Upper lobe of left lung (tissue), 6 donors: ENCODE measurements around the gene GPHB5. TPM values are rescaled to one million over a fixed set of nuclear protein-coding genes. Genes with fewer than 3 reads are reported as not detected.
"Not testable (repeated sequence)": the region's sequence is repeated elsewhere in the genome, so short reads cannot be mapped to it uniquely, and the experiment has no call there.

Experiments
- ATAC-seq, 2 donors: fragments of 200-7000 bp; cut with Tn5 transposase; one replicate each; pipeline ENCODE4 v1.9.1; 2022; ENCODE audit warnings: mild to moderate bottlenecking in 2 of 2, moderate library complexity in 2 of 2; ENCODE audit not compliant: low FRiP score in 2 of 2
- DNase-seq, 2 donors: peaks; one replicate each; pipeline ENCODE4 v3.0.0-alpha.2; 2019 to 2020
- H3K27ac ChIP-seq, 4 donors: fragments of 200-600 bp; sonication (generic); one replicate each; pipeline ENCODE4 v1.5.1; 2016 to 2019
- H3K27me3 ChIP-seq, 4 donors: fragments of 200-600 bp; sonication (generic); one replicate each; pipeline ENCODE4 v1.5.1; 2017 to 2019
- H3K36me3 ChIP-seq, 4 donors: fragments of 200-600 bp; sonication (generic); one replicate each; pipeline ENCODE4 v1.5.1; 2016 to 2019
- H3K4me1 ChIP-seq, 4 donors: fragments of 200-600 bp; sonication (generic); one replicate each; pipeline ENCODE4 v1.5.1; 2018 to 2019
- H3K4me3 ChIP-seq, 4 donors: fragments of 200-600 bp; sonication (generic); one replicate each; pipeline ENCODE4 v1.5.1; 2017 to 2019; ENCODE audit warnings: mild to moderate bottlenecking in 2 of 4, moderate library complexity in 1 of 4
- H3K9me3 ChIP-seq, 4 donors: fragments of 200-600 bp; sonication (generic); one replicate each; pipeline ENCODE4 v1.5.1; 2018 to 2019
- EP300 ChIP-seq, 4 donors: sonication (generic); formaldehyde crosslinking; IDR thresholded peaks; one replicate each; pipeline ENCODE4 v1.5.1; 2017; ENCODE audit warnings: antibody characterized with exemption in 4 of 4, control low read depth in 2 of 4
- POLR2A ChIP-seq, 4 donors: fragments of 450-650 bp; IDR thresholded peaks; one replicate each; pipeline ENCODE4 v1.5.1; 2016 to 2017; ENCODE audit warnings: antibody characterized with exemption in 4 of 4, mild to moderate bottlenecking in 2 of 4
- POLR2AphosphoS5 ChIP-seq, 2 donors: sonication (generic); formaldehyde crosslinking; IDR thresholded peaks; one replicate each; pipeline ENCODE4 v1.5.1; 2017; ENCODE audit warnings: antibody characterized with exemption in 2 of 2
- WGBS, 2 donors: methylation state at CpG; one replicate each; pipeline ENCODE4 v1.1.5; 2017 to 2018; 5-methylcytosine and 5-hydroxymethylcytosine counted together
- total RNA-seq, 6 donors: library from RNA; depleted of rRNA in 4 of 6; stranded (reverse); fragments of >200 nt in 4 of 6; gene quantifications; one replicate each; pipeline versions ENCODE4 v1.1.0 to v1.2.1, GENCODE V29; 2016 to 2021
- TF ChIP-seq, protein P1 (sequence below), 6 experiments: fragments of 450-650 bp in 4 of 6; fragments of 200-600 bp in 2 of 6; sonication (generic) in 2 of 6; IDR thresholded peaks; one replicate each; pipeline ENCODE4 v1.5.1; 2016 to 2019; ENCODE audit warnings: antibody characterized with exemption in 6 of 6
- donor health status: DM: no; HTN: no; CAD: no; lungs with moderate emphysema.
- donor health status: DM: no; HTN: yes; CAD: no; lungs with severe emphysema.

The GPHB5 gene
- total RNA-seq, 6 donors from 2014 or later, result not detected

GRCh38 chr14:63328787-63329737, 10.3 kb upstream of the GPHB5 start:
- Histone ChIP-seq H3K4me3 (no peak overlapping the region), H3K27me3 (no peaks in the 10 kb centered on the region), H3K4me1 (no peaks in the 10 kb centered on the region), H3K36me3 (no peaks in the 10 kb centered on the region), H3K9me3 (no peaks in the 10 kb centered on the region), H3K27ac (no peak overlapping the region)
- ATAC-seq, result no peak
- 81% methylated on average over 6 of the region's 6 CpGs for WGBS, 2 donors
- TF ChIP-seq EP300 (IDR thresholded peaks at IDR 0.05), result no peak
- TF ChIP-seq, protein P1, sequence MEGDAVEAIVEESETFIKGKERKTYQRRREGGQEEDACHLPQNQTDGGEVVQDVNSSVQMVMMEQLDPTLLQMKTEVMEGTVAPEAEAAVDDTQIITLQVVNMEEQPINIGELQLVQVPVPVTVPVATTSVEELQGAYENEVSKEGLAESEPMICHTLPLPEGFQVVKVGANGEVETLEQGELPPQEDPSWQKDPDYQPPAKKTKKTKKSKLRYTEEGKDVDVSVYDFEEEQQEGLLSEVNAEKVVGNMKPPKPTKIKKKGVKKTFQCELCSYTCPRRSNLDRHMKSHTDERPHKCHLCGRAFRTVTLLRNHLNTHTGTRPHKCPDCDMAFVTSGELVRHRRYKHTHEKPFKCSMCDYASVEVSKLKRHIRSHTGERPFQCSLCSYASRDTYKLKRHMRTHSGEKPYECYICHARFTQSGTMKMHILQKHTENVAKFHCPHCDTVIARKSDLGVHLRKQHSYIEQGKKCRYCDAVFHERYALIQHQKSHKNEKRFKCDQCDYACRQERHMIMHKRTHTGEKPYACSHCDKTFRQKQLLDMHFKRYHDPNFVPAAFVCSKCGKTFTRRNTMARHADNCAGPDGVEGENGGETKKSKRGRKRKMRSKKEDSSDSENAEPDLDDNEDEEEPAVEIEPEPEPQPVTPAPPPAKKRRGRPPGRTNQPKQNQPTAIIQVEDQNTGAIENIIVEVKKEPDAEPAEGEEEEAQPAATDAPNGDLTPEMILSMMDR (IDR thresholded peaks at IDR 0.05), result no peak
- TF ChIP-seq POLR2A (IDR thresholded peaks at IDR 0.05), result no peak
- TF ChIP-seq POLR2AphosphoS5 (IDR thresholded peaks at IDR 0.05), result no peak
- no peak for DNase-seq

DNA sequence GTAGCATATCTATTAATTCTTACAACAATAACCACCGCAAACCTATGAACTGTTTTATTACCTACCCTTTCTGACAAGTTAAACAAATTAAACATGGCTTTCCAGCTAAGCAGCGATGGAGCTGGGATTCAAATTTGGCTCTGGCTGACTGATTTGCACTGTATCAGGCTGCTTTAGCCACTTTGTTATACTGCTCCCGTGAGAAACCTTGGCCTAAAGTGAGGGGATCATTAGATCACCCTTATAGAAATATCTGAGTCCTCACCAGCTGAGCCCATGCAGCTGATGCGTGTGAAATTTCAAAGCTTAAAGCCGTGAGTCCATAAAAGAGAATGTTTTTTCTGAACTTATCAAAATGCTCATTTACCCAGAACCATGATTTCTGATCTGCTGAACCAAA, 8.1 kb upstream of the GPHB5 start:
- DNase-seq (no peak), ATAC-seq (no peak)
- Histone ChIP-seq H3K36me3 (no peaks in the 10 kb centered on the region), H3K4me3 (no peak overlapping the region), H3K27me3 (no peaks in the 10 kb centered on the region), H3K4me1 (no peaks in the 10 kb centered on the region), H3K27ac (no peak overlapping the region), H3K9me3 (no peaks in the 10 kb centered on the region)
- no peak for TF ChIP-seq POLR2A (IDR thresholded peaks at IDR 0.05)
- 92 to 93% methylated on average over 5 of the region's 5 CpGs for WGBS, 2 donors

DNA sequence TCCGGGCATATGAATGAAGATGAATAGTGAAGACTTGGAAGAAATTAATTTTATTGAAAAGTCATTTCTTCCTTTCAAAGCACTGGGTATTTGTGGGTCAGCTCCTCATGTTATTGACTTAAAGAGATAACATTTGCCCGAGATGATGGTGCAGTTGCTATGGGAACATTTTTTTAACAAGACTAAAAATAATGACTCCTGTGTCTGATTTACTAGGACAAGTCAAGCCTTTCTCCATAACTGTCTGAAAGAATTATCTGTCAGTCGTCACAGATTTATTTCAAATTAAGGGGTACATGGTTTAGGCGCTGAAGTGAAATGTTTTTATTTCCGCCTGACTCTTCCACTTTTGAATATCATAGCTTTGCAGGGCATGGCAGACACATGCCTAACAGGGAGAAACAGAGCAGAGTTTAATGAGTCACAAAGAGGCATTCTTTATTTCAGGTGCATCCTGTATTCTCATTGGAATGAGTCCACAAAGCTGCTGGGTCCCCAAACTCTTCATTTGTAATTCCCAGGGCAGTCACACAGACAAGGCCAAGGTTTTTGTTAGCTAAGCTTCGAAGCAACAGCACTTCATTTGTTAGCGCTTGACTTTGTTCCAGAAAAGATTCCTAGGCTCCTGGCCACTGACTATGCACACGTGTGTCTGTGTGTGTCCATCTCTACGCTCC, 4.3 kb upstream of the GPHB5 start:
- no peaks in the 10 kb centered on the region for H3K4me1 ChIP-seq
- H3K27me3 ChIP-seq, result no peaks in the 10 kb centered on the region
- WGBS, 2 donors, result 67 to 68% methylated on average over 9 of the region's 9 CpGs
- ATAC-seq (no peak), DNase-seq (no peak)
- H3K4me3 ChIP-seq, result no peak overlapping the region
- no peak for TF ChIP-seq POLR2AphosphoS5 (IDR thresholded peaks at IDR 0.05)
- H3K9me3 ChIP-seq, result no peaks in the 10 kb centered on the region
- H3K27ac ChIP-seq, result no peak overlapping the region
- H3K36me3 ChIP-seq, result no peaks in the 10 kb centered on the region

GRCh38 chr14:63322472-63322871, 3.7 kb upstream of the GPHB5 start:
- Histone ChIP-seq H3K27ac (no peak overlapping the region), H3K36me3 (no peaks in the 10 kb centered on the region), H3K4me1 (no peaks in the 10 kb centered on the region), H3K27me3 (no peaks in the 10 kb centered on the region), H3K4me3 (no peak overlapping the region), H3K9me3 (no peaks in the 10 kb centered on the region)
- WGBS, 2 donors, result 94 to 96% methylated on average over 1 of the region's 1 CpG
- ATAC-seq, result no peak
- TF ChIP-seq POLR2AphosphoS5 (IDR thresholded peaks at IDR 0.05) (no peak), POLR2A (IDR thresholded peaks at IDR 0.05) (no peak), EP300 (IDR thresholded peaks at IDR 0.05) (no peak)
- TF ChIP-seq, protein P1 (IDR thresholded peaks at IDR 0.05), result no peak
- DNase-seq, result no peak

GRCh38 chr14:63308723-63309317, 9.9 kb downstream of the GPHB5 start:
- Histone ChIP-seq H3K27ac (no peak overlapping the region), H3K36me3 (no peaks in the 10 kb centered on the region), H3K9me3 (no peaks in the 10 kb centered on the region), H3K27me3 (no peaks in the 10 kb centered on the region), H3K4me1 (no peaks in the 10 kb centered on the region), H3K4me3 (no peak overlapping the region)
- TF ChIP-seq POLR2AphosphoS5 (IDR thresholded peaks at IDR 0.05), result no peak
- TF ChIP-seq, protein P1 (IDR thresholded peaks at IDR 0.05), result peak in 2 of 6 experiments; percentile 28 to 29
- WGBS, 2 donors, result 59 to 61% methylated on average over 7 of the region's 7 CpGs
- DNase-seq (no peak), ATAC-seq (no peak)

DNA sequence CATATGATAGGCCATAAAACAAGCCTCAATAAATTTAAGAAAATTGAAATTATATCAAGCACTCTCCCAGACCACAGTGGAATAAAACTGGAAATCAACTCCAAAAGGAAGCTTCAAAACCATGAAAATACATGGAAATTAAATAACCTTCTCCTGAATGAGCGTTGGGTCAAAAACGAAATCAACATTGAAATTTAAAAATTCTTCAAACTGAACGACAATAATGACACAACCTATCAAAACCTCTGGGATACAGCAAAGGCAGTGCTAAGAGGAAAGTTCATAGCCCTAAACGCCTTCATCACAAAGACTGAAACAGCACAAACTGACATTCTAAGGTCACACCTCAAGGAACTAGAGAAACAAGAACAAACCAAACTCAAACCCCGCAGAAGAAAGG, 14.3 kb downstream of the GPHB5 start:
- H3K36me3 ChIP-seq, H3K4me3 ChIP-seq, ATAC-seq, H3K9me3 ChIP-seq, H3K27me3 ChIP-seq, H3K27ac ChIP-seq, H3K4me1 ChIP-seq, DNase-seq: not testable (repeated sequence)
- 91 to 92% methylated on average over 5 of the region's 5 CpGs for WGBS, 2 donors
